Measurements from ENCODE around the gene GCC2.

DNA sequence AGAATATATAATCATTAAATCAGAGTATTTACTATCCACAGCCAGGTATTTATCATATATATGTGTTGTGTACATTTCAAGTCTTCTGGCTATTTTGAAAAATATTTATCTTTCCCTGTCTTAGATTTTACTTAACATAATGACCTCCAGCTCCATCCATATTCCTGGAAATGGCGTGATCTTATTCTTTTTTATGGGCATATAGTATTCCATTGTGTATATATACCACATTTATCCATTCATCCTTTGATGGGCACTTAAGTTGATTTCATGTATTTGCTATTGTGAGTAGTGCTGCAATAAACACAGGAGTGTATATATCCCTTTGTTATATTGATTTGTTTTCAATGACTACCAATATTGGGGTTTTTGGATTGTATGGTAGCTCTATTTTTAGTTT lies 6.6 kb downstream of the GCC2 start:
- no peak for TF ChIP-seq POLR2A (IDR thresholded peaks at IDR 0.05)
- no peak for TF ChIP-seq POLR2AphosphoS5 (IDR thresholded peaks at IDR 0.05; ENCODE audit: insufficient read depth in 1 of 2, low read depth in 1 of 2)
- TF ChIP-seq, protein P1, sequence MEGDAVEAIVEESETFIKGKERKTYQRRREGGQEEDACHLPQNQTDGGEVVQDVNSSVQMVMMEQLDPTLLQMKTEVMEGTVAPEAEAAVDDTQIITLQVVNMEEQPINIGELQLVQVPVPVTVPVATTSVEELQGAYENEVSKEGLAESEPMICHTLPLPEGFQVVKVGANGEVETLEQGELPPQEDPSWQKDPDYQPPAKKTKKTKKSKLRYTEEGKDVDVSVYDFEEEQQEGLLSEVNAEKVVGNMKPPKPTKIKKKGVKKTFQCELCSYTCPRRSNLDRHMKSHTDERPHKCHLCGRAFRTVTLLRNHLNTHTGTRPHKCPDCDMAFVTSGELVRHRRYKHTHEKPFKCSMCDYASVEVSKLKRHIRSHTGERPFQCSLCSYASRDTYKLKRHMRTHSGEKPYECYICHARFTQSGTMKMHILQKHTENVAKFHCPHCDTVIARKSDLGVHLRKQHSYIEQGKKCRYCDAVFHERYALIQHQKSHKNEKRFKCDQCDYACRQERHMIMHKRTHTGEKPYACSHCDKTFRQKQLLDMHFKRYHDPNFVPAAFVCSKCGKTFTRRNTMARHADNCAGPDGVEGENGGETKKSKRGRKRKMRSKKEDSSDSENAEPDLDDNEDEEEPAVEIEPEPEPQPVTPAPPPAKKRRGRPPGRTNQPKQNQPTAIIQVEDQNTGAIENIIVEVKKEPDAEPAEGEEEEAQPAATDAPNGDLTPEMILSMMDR (IDR thresholded peaks at IDR 0.05) = no peak

Data from vagina (tissue), 2 donors.